Transverse colon (tissue), 3 donors: ENCODE data around the gene SF1.

Source experiments
- CTCF ChIP-seq, 5 experiments: fragments of 200-600 bp in 3 of 5; fragments of 450-650 bp in 2 of 5; sonication (generic) in 3 of 5; IDR thresholded peaks; 1 replicate in 2 of 5; 2 replicates in 3 of 5; pipeline ENCODE4 v1.5.1; 2016 to 2017; ENCODE audit warnings: antibody characterized with exemption in 5 of 5, inconsistent platforms in 3 of 5, mild to moderate bottlenecking in 2 of 5, moderate library complexity in 1 of 5
- EP300 ChIP-seq: sonication (generic); formaldehyde crosslinking; IDR thresholded peaks from one replicate; pipeline ENCODE4 v1.6.1; 2017; ENCODE audit warnings: antibody characterized with exemption, low read depth
- POLR2A ChIP-seq: fragments of 450-650 bp; IDR thresholded peaks from one replicate; pipeline ENCODE4 v1.6.1; 2016; ENCODE audit warnings: antibody characterized with exemption, mild to moderate bottlenecking, moderate library complexity

GRCh38 chr11:64742889-64743590 is 35.3 kb downstream of the SF1 start:
- TF ChIP-seq CTCF (IDR thresholded peaks at IDR 0.05) (peak; percentile 50 to 94 (median 88)), POLR2A (no peak), EP300 (no peak)
